GM19023 (cell line): Measurements from ENCODE around the gene GIMAP5.
A peak's percentile ranks its signal among the peaks of the same experiment; 100 is the strongest.

Source experiments
- ATAC-seq: cut with Tn5 transposase; IDR thresholded peaks from one replicate; pipeline ENCODE4 v1.9.1; 2021; ENCODE audit warnings: mild to moderate bottlenecking, moderate library complexity; ENCODE audit not compliant: unreplicated experiment

The GIMAP5 gene

DNA sequence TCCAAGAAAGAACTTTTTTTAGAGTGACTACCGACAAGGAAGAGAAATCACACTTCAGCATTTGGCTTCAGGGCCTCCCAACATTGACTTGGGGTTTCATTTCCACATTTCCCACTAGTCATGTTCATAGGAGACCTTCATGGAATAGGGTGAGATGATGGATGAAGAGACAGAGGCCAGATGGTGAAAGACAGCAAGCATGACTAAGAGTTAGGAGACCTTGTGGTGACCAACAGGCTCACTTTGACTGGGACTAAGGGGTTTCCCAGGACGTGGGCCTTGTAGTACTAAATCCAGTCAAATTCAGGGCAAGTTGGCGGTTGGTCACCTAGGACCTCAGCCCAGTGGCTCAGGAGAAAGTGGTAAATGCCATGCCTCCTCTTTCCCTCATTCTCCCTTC, 3.0 kb upstream of the GIMAP5 start:
- ATAC-seq: no peak

GRCh38 chr7:150735596-150736358, 1.4 kb upstream of the GIMAP5 start:
- ATAC-seq: no peak

DNA sequence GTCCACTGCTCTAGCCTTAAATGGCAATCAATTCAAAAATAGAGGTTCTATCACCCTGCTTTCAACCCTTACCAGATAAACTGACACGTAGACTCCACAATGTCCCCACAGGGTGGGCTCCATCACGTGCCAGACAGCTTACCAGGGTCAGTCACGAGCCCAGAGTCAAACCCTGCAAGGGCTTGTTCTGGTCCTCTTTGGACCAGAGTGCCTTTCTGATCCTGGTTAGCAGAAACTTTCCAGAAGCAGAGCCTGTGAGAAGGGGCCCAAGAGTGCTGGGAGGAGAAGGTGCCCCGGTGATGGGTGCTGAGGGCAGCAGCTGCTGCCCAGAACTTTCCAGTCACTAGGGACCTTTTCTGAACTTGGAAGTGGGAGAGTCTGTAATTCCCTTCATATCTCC, 354 bp upstream of the GIMAP5 start:
- ATAC-seq: peak; percentile 13

- ATAC-seq: no peak
Measured at GRCh38 chr7:150738092-150738491, 874 bp downstream of the GIMAP5 start.

DNA sequence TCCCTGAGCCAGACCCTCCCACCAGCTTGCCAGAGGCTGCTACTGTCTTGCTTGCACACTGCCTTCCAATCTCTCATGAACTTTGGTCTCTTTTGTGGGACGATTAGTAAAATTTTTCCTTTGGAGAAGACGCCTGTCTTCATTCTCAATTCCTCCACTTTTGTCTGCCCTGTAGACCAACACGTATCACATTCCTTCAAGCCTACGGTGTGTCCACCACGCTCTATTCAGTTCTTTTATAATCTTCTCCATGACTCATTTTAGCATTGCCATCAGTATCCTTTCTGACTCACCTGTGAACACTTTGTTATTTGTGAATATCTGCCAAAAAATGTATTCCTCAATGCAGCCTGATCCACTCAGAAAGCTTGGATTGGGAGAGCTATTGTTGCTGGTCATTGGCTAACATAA, 1.4 kb downstream of the GIMAP5 start:
- ATAC-seq: no peak

DNA sequence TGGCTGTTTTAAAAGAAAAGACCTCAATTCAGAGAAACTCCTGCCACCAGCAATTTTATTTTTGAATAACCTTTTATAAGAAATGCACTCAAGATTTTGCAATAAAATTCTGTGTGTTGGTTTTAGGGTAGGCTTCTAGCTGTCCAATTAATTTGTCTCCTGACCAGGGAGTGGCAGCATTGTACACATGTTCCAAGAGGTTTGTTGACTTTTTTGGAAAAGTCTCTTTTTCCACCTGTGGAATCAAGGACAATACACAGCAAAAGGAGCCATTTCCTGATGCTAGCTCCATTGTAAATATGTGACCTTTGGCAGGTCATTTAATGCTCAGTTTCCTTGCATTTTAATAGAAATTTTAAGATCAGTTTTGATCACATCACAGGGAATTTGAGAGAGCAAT, 1.8 kb downstream of the GIMAP5 start:
- no peak for ATAC-seq

- no peak for ATAC-seq
Measured at GRCh38 chr7:150740053-150740452, 2.8 kb downstream of the GIMAP5 start.

DNA sequence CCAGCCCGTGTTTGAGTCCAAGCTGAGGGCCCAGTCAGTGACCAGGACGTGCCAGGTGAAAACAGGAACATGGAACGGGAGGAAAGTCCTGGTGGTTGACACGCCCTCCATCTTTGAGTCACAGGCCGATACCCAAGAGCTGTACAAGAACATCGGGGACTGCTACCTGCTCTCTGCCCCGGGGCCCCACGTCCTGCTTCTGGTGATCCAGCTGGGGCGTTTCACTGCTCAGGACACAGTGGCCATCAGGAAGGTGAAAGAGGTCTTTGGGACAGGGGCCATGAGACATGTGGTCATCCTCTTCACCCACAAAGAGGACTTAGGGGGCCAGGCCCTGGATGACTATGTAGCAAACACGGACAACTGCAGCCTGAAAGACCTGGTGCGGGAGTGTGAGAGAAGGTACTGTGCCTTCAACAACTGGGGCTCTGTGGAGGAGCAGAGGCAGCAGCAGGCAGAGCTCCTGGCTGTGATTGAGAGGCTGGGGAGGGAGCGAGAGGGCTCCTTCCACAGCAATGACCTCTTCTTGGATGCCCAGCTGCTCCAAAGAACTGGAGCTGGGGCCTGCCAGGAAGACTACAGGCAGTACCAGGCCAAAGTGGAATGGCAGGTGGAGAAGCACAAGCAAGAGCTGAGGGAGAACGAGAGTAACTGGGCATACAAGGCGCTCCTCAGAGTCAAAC, 5.2 kb downstream of the GIMAP5 start:
- no peak for ATAC-seq

- ATAC-seq: no peak
Measured at GRCh38 chr7:150744041-150744656, 6.9 kb downstream of the GIMAP5 start.

GRCh38 chr7:150745086-150745485, 7.9 kb downstream of the GIMAP5 start:
- ATAC-seq: no peak

GRCh38 chr7:150745876-150746275, 8.7 kb downstream of the GIMAP5 start:
- no peak for ATAC-seq

- no peak for ATAC-seq
Measured at GRCh38 chr7:150746921-150747320, 9.7 kb downstream of the GIMAP5 start.

DNA sequence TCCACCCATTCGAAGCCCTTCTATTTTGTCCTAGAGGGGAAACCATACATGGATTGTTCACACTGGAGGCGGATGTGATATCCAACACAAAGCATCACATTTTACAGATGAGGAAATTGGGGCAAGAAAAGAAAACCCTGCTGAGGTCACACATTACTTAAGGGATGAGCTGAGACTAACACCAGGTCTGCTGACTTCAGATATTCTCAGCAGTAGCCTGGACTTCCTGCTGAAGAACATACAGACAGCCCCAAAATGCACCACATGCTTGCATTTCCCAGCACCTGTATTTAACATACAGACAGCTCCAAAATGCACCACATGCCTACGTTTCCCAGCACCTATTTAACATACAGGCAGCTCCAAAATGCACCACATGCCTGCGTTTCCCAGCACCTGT, 11.2 kb downstream of the GIMAP5 start:
- ATAC-seq: no peak

DNA sequence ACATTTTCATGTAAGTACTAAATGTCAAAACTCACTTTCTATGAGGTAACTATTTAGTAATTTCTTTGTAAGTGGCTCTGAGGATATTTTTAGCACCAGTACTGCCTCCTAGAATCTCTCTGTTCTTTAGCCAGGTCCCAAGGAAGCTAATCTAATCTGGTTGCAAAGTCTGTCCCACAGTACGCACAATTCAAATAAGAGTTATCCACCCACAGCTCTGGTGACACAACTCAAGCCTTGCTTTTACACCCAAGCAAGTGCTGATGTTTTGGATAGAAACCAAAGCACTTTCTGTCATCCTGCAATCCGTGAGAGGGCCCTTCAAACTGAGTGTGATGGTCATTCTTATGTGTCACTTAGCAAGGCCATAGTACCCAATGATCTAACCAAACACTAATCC, 14.5 kb downstream of the GIMAP5 start:
- ATAC-seq: no peak

- no peak for ATAC-seq
Measured at GRCh38 chr7:150753239-150753638, 16.0 kb downstream of the GIMAP5 start.

DNA sequence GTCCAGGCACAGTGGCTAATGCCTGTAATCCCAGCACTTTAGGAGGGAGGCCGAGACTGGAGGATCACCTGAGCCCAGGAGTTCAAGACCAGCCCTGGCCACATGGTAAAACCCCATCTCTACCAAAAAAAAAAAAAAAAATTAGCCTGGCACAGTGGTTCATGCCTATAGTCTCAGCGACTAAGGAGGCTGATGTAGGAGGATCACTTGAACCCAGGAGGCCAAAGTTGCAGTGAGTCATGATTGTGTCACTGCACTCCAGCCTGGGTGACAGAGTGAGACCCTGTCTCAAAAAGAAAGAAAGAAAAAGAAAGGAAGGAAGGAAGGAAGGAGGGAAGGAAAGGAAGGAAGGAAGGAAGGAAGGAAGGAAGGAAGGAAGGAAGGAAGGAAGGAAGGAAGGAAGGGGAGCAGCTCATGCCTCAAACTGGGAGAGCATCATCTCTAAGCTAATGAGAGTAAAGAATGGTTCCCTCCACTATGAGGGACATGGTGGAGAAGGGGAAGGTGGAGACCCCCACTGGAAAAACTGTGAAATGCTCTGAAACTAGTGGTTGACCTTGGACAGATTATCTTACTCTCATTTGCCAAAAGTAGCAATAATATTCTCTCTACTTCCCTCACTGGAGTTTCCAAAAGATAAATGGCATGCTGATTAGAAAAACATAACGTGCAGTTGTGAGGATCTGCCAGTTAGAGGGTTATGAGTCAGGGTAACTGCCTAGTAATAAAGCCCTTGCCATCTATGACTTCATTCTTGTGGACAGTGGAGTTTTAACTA, 16.8 kb downstream of the GIMAP5 start:
- no peak for ATAC-seq

DNA sequence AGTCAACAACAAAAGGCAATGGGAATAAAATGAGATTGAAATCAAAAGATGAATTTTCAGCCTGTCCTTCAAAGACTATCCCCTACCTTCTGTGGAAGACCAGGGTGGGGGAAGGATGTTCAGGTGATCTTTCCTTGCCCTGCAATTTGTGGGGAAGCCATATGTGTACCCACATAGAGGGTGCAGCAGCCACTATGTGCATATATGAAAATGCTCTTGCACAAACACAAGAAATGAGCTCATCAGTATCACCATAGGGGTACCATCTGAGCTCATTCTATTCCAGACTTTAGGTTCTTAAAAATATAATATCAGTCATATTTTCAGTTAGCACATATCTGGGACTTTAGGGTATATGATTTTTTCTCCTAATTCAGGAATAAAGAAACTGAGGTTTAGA, 17.7 kb downstream of the GIMAP5 start:
- no peak for ATAC-seq

DNA sequence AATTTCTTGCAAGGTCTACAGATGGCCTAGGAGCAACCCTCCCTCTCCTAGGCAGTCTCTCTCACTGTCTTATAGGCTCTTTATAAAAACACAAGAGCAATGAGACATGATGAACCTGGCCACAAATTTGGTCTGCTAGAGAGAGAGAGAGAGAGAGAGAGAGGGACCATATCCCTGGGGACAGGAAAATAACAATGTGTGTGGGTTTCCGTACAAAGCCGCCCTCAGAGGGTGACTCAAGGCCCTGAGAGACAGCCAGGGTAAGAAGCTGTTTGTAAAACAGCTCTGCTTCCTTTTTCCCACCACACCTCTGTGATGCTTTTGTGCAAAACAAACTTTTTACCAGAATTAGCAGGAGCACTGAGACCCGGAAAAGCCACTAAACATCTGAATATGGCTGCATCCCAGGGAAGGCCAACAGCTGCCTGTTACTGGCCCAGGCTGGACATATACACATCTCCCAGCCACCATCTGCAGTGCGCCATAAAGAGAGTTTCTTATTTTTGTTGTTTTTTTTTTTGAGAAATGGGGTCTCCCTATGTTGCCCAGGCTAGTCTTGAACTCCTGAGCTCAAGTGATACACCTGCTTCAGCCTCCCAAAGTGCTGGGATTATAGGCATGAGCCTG, 18.4 kb downstream of the GIMAP5 start:
- ATAC-seq: no peak

GRCh38 chr7:150756166-150756565, 18.9 kb downstream of the GIMAP5 start:
- ATAC-seq: no peak

DNA sequence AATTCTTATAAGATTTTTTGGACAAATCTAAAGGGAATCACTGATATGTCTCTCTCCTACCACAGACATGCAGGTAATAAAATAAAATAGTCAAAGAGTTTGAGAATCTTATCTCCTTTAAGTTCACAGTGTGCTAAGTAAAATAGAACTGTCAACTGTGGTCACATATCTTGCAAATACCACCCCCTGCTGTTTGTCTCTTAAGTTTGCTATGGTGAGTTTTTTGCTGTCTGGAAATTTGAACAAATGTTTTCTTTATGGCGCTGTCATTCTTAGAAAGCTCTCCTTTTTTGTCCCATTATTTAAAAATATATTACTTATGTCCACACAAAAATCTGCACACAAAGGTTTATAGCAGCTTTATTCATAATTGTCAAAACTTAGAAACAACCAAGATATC, 19.6 kb downstream of the GIMAP5 start:
- no peak for ATAC-seq

DNA sequence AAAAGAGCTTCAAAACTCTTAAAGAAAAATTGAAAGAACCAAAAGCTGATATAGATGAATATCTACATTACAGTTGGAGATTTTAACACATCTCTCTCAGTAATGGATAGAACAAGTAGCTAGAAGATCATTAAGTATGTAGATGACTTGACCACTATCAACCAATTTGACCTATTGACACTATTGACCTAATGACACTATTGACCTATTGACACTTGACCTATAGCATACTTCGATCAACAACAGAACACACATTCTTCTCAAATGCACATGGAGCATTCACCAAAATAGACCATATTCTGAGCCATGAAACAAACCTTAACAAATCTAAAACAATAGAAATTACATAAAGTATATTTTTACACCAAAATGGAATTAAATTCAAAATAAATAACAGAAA, 22.3 kb downstream of the GIMAP5 start:
- ATAC-seq: no peak
